ENCODE results near the gene ITFG2. TPM values are rescaled to one million over a fixed set of nuclear protein-coding genes. Genes with fewer than 3 reads are reported as not detected.
A peak's percentile ranks its signal among the peaks of the same experiment; 100 is the strongest.

The ITFG2 gene
- total and polyA plus RNA-seq, 2 donors from 2014 or later = 23.6 to 48.2 TPM

- intact Hi-C loops (cut with DNase I) = no loop called here
- TF ChIP-seq CTCF (IDR thresholded peaks at IDR 0.05; ENCODE audit: borderline replicate concordance, extremely low read depth, insufficient read depth) = no peak
- H3K27ac ChIP-seq (ENCODE audit: low read depth in 2 of 2, low read length in 2 of 2) = peak within 1 kb of the TSS; percentile 39 to 54
- no peaks in the 10 kb centered on the region for H3K9me3 ChIP-seq (ENCODE audit: control insufficient read depth in 2 of 3, insufficient read depth in 1 of 3, low read length in 3 of 3)
- DNase-seq (peak; percentile 81 to 94 (median 93)), FAIRE-seq (no peak)
- H3K9ac ChIP-seq (ENCODE audit: low read length in 3 of 3) = peak within 1 kb of the TSS in 1 of 3 donors; percentile 40
- peaks cover 0 to 5% (median 5%) of the 10 kb centered on the region in 3 donors for H3K36me3 ChIP-seq (ENCODE audit: control insufficient read depth in 2 of 3, insufficient read depth in 3 of 3, low read length in 3 of 3)
- H3K4me3 ChIP-seq (ENCODE audit: low read length in 3 of 3) = peak within 1 kb of the TSS in 2 of 3 donors; percentile 28 to 38
- no peaks in the 10 kb centered on the region for H3K27me3 ChIP-seq (ENCODE audit: control insufficient read depth, insufficient read depth, low read length)
- H3K4me1 ChIP-seq (ENCODE audit: control insufficient read depth in 2 of 3, insufficient read depth in 2 of 3, low read depth in 1 of 3, low read length in 3 of 3) = peaks cover 0 to 6% (median 3%) of the 10 kb centered on the region in 3 donors
Observed at GRCh38 chr12:2834581-2835491, 22.4 kb downstream of the ITFG2 start, which contains the start of gene NRIP2. Gene NRIP2, minus strand, starts transcription at chr12:2835035. Its CDS starts 52 bp downstream, at chr12:2834983.

- H3K9ac ChIP-seq (ENCODE audit: low read length in 3 of 3) = no peak overlapping the region
- FAIRE-seq (no peak), DNase-seq (no peak)
- no peak overlapping the region for H3K4me3 ChIP-seq (ENCODE audit: low read length in 3 of 3)
- no peak for TF ChIP-seq CTCF (IDR thresholded peaks at IDR 0.05; ENCODE audit: borderline replicate concordance, extremely low read depth, insufficient read depth)
- H3K27me3 ChIP-seq (ENCODE audit: control insufficient read depth, insufficient read depth, low read length) = no peaks in the 10 kb centered on the region
- no peak overlapping the region for H3K27ac ChIP-seq (ENCODE audit: low read depth in 2 of 2, low read length in 2 of 2)
- peaks cover 0 to 5% (median 0%) of the 10 kb centered on the region in 3 donors for H3K36me3 ChIP-seq (ENCODE audit: control insufficient read depth in 2 of 3, insufficient read depth in 3 of 3, low read length in 3 of 3)
- no peaks in the 10 kb centered on the region for H3K9me3 ChIP-seq (ENCODE audit: control insufficient read depth in 2 of 3, insufficient read depth in 1 of 3, low read length in 3 of 3)
- H3K4me1 ChIP-seq (ENCODE audit: control insufficient read depth in 2 of 3, insufficient read depth in 2 of 3, low read depth in 1 of 3, low read length in 3 of 3) = peaks cover 0 to 6% (median 3%) of the 10 kb centered on the region in 3 donors
- intact Hi-C loops (cut with DNase I) = no loop called here
Observed at GRCh38 chr12:2835691-2836403, 23.4 kb downstream of the ITFG2 start.

GRCh38 chr12:2836574-2836973 is 24.1 kb downstream of the ITFG2 start:
- intact Hi-C loops (cut with DNase I) = no loop called here
- Histone ChIP-seq H3K27ac (ENCODE audit: low read depth in 2 of 2, low read length in 2 of 2) (no peak overlapping the region), H3K4me1 (ENCODE audit: control insufficient read depth in 2 of 3, insufficient read depth in 2 of 3, low read depth in 1 of 3, low read length in 3 of 3) (peaks cover 0 to 6% (median 3%) of the 10 kb centered on the region in 3 donors), H3K9ac (ENCODE audit: low read length in 3 of 3) (no peak overlapping the region), H3K27me3 (ENCODE audit: control insufficient read depth, insufficient read depth, low read length) (no peaks in the 10 kb centered on the region), H3K36me3 (ENCODE audit: control insufficient read depth in 2 of 3, insufficient read depth in 3 of 3, low read length in 3 of 3) (peaks cover 0 to 5% (median 0%) of the 10 kb centered on the region in 3 donors), H3K4me3 (ENCODE audit: low read length in 3 of 3) (no peak overlapping the region), H3K9me3 (ENCODE audit: control insufficient read depth in 2 of 3, insufficient read depth in 1 of 3, low read length in 3 of 3) (no peaks in the 10 kb centered on the region)
- no peak for DNase-seq
- no peak for TF ChIP-seq CTCF (IDR thresholded peaks at IDR 0.05; ENCODE audit: borderline replicate concordance, extremely low read depth, insufficient read depth)
- no peak for FAIRE-seq

All from kidney (tissue), 14 donors.